GM10266 (cell line): Measurements from ENCODE around the gene PPP1R13B.

Experiments
- DNase-seq: peaks from one replicate; pipeline ENCODE4 v3.0.0; 2012; ENCODE audit errors: extremely low spot score
- CTCF ChIP-seq: IDR thresholded peaks from 2 replicates; pipeline ENCODE4 v1.5.1; 2012; ENCODE audit warnings: mild to moderate bottlenecking, low read depth; ENCODE audit not compliant: control insufficient read depth, insufficient read depth; ENCODE audit errors: missing control alignments

The PPP1R13B gene

GRCh38 chr14:103839579-103839978, 7.8 kb downstream of the PPP1R13B start:
- no peak for TF ChIP-seq CTCF
- DNase-seq, result no peak

- TF ChIP-seq CTCF, result no peak
- DNase-seq, result no peak
Measured at GRCh38 chr14:103838117-103838516, 9.3 kb downstream of the PPP1R13B start.

- DNase-seq, result no peak
Measured at GRCh38 chr14:103836976-103837725, 10.2 kb downstream of the PPP1R13B start.

GRCh38 chr14:103834956-103835355, 12.4 kb downstream of the PPP1R13B start:
- no peak for TF ChIP-seq CTCF
- DNase-seq, result no peak

More at GRCh38 chr14:103836976-103837725, 10.2 kb downstream of the PPP1R13B start:
- no peak for TF ChIP-seq CTCF

GRCh38 chr14:103833711-103834110, 13.7 kb downstream of the PPP1R13B start:
- no peak for DNase-seq
- TF ChIP-seq CTCF, result no peak

GRCh38 chr14:103832046-103832445, 15.3 kb downstream of the PPP1R13B start:
- no peak for TF ChIP-seq CTCF
- DNase-seq, result no peak

- DNase-seq, result no peak
- no peak for TF ChIP-seq CTCF
Measured at GRCh38 chr14:103830511-103831270, 16.7 kb downstream of the PPP1R13B start.
